ENCODE data around the gene ADARB1. TPM values are rescaled to one million over a fixed set of nuclear protein-coding genes. Genes with fewer than 3 reads are reported as not detected.

The ADARB1 gene
- total RNA-seq, 1 experiment from 2014 or later, result 14.1 TPM

- ChIA-PET POLR2A (ENCODE audit: unreplicated experiment) (no interaction called here), CTCF (no interaction called here)
- DNase-seq (no peak), ATAC-seq (no peak)
- BruUV-seq (replicated peaks), result no TSS peak
- Histone ChIP-seq H3K9me3 (ENCODE audit: low read length) (no peaks in the 10 kb centered on the region), H3K79me2 (ENCODE audit: low read length) (no peaks in the 10 kb centered on the region), H3K9me2 (replicated peaks; ENCODE audit: low read length) (no peaks in the 10 kb centered on the region), H3K27me3 (ENCODE audit: low read length) (no peaks in the 10 kb centered on the region), H3K27ac (ENCODE audit: low read length) (no peak overlapping the region), H2AFZ (ENCODE audit: low read length) (no peak overlapping the region), H3K4me2 (ENCODE audit: low read length) (no peak overlapping the region), H3F3A (ENCODE audit: low read length, unreplicated experiment) (no peaks in the 10 kb centered on the region), H4K20me1 (ENCODE audit: low read length) (no peaks in the 10 kb centered on the region), H3K4me1 (ENCODE audit: insufficient read depth, low read length) (no peaks in the 10 kb centered on the region), H3K36me3 (ENCODE audit: low read depth, low read length) (no peaks in the 10 kb centered on the region), H3K4me3 (ENCODE audit: low read length) (no peak overlapping the region), H3K9ac (ENCODE audit: low read length) (no peak overlapping the region)
- TF ChIP-seq EZH2 (IDR thresholded peaks at IDR 0.05; ENCODE audit: low read length, unreplicated experiment) (no peak), EZH2phosphoT487 (IDR thresholded peaks at IDR 0.05; ENCODE audit: borderline replicate concordance, low read length) (no peak)
- TF ChIP-seq, protein P1, sequence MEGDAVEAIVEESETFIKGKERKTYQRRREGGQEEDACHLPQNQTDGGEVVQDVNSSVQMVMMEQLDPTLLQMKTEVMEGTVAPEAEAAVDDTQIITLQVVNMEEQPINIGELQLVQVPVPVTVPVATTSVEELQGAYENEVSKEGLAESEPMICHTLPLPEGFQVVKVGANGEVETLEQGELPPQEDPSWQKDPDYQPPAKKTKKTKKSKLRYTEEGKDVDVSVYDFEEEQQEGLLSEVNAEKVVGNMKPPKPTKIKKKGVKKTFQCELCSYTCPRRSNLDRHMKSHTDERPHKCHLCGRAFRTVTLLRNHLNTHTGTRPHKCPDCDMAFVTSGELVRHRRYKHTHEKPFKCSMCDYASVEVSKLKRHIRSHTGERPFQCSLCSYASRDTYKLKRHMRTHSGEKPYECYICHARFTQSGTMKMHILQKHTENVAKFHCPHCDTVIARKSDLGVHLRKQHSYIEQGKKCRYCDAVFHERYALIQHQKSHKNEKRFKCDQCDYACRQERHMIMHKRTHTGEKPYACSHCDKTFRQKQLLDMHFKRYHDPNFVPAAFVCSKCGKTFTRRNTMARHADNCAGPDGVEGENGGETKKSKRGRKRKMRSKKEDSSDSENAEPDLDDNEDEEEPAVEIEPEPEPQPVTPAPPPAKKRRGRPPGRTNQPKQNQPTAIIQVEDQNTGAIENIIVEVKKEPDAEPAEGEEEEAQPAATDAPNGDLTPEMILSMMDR (conservative IDR thresholded peaks at IDR 0.05; ENCODE audit: low read depth, low read length), result no peak
- intact Hi-C loops (cut with micrococcal nuclease), result no loop called here
Measured at GRCh38 chr21:45064091-45064490, 10.3 kb upstream of the ADARB1 start.

DNA sequence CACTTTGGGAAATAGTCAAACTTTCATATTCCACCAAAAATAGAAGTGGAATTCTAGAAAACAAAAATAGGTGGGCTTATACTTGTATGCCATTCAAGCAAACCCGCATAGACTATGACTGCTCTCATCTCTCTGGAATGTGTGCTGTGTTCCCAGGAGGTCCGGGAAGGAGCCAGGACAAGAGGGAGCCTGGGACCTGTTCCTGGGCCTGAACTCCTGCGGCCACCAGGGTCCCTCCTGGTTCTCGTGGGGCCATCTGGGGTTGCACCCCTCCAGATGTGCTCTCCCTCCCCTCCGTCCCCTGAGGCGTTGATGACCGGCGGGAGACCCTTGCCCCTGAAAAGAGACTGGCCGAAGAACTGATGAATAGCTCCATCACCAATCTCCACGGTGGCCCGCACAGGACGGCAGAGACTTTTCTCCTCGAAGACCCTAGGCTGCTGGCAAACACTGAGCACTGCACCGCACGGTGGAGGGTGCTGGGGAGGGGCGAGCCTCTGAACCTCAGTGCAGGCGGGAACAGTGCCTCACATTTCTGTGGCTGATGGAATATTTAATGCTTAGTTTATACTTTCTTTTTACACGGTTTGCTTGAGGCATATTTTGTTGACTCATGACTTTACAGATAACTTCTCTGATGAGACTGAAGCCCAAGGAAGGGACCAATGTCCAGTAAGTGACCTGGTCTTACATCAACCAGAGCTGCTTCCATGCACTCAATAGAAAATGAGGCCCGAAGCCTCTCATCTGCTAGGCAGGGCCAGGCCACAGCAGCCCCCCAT lies 9.6 kb upstream of the ADARB1 start:
- BruUV-seq (replicated peaks), result no TSS peak
- Histone ChIP-seq H4K20me1 (ENCODE audit: low read length) (no peaks in the 10 kb centered on the region), H3K27ac (ENCODE audit: low read length) (no peak overlapping the region), H3K9me3 (ENCODE audit: low read length) (no peaks in the 10 kb centered on the region), H2AFZ (ENCODE audit: low read length) (no peak overlapping the region), H3F3A (ENCODE audit: low read length, unreplicated experiment) (no peaks in the 10 kb centered on the region), H3K36me3 (ENCODE audit: low read depth, low read length) (no peaks in the 10 kb centered on the region), H3K4me2 (ENCODE audit: low read length) (no peak overlapping the region), H3K9me2 (replicated peaks; ENCODE audit: low read length) (no peaks in the 10 kb centered on the region), H3K79me2 (ENCODE audit: low read length) (no peaks in the 10 kb centered on the region), H3K4me1 (ENCODE audit: insufficient read depth, low read length) (no peaks in the 10 kb centered on the region), H3K9ac (ENCODE audit: low read length) (no peak overlapping the region), H3K27me3 (ENCODE audit: low read length) (no peaks in the 10 kb centered on the region), H3K4me3 (ENCODE audit: low read length) (no peak overlapping the region)
- no peak for DNase-seq
- CTCF ChIA-PET, result no interaction called here
- intact Hi-C loops (cut with micrococcal nuclease), result no loop called here
- no peak for ATAC-seq
- POLR2A ChIA-PET (ENCODE audit: unreplicated experiment), result no interaction called here
- no peak for TF ChIP-seq EZH2 (IDR thresholded peaks at IDR 0.05; ENCODE audit: low read length, unreplicated experiment)

DNA sequence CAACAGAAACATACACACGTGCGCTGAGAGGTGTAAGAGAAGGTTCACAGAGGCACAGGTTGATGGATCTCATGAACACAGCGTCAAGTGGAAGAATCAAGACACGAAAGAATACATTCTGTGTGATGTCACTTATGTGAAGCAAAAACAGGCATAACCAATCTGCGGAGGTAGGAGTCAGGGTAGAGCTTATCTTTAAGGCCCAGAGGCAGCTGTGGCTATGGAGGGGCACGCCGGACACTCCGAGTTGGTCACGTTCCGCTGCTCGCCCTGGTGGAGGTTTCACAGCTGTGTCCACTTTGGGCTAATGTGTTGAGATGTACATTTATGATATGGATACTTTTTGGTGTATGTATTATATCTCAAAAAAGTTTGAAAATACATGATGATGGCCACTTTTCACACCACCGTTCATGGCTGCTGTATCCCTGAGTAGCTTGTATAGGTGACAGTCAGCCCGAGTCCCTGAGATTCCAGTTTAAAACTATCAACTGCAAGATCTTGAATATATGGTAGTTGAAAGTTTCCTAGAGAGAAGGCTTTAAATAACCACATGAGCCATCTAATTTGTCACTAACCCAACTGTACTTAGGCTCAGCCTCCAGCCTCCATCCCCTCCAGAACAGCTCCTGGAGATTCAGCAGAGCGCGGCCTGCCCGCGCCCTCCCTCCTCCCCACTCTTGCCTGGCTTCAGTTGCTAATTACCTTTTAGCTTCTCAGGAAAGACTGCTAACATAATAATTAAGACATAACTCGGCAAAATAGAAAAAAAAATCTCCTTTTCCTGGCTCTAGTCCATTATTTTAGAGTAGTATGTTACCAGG lies 6.7 kb upstream of the ADARB1 start:
- TF ChIP-seq, protein P1 (conservative IDR thresholded peaks at IDR 0.05; ENCODE audit: low read depth, low read length), result no peak
- TF ChIP-seq EZH2 (IDR thresholded peaks at IDR 0.05; ENCODE audit: low read length, unreplicated experiment) (no peak), EZH2phosphoT487 (IDR thresholded peaks at IDR 0.05; ENCODE audit: borderline replicate concordance, low read length) (no peak)
- Histone ChIP-seq H3K79me2 (ENCODE audit: low read length) (no peaks in the 10 kb centered on the region), H3K4me3 (ENCODE audit: low read length) (no peak overlapping the region), H2AFZ (ENCODE audit: low read length) (no peak overlapping the region), H3K4me2 (ENCODE audit: low read length) (no peak overlapping the region), H3K9me2 (replicated peaks; ENCODE audit: low read length) (no peaks in the 10 kb centered on the region), H3K27me3 (ENCODE audit: low read length) (no peaks in the 10 kb centered on the region), H3K36me3 (ENCODE audit: low read depth, low read length) (no peaks in the 10 kb centered on the region), H4K20me1 (ENCODE audit: low read length) (no peaks in the 10 kb centered on the region), H3K9me3 (ENCODE audit: low read length) (no peaks in the 10 kb centered on the region), H3K4me1 (ENCODE audit: insufficient read depth, low read length) (no peaks in the 10 kb centered on the region), H3K27ac (ENCODE audit: low read length) (no peak overlapping the region), H3K9ac (ENCODE audit: low read length) (no peak overlapping the region), H3F3A (ENCODE audit: low read length, unreplicated experiment) (no peaks in the 10 kb centered on the region)
- BruUV-seq (replicated peaks), result no TSS peak
- ATAC-seq (no peak), DNase-seq (no peak)
- ChIA-PET POLR2A (ENCODE audit: unreplicated experiment) (interaction anchor here (0.6 kb wide), 1 partner anchor 23 kb away, joined by 3 read pairs; no protein-coding TSS in a partner anchor), CTCF (no interaction called here)
- intact Hi-C loops (cut with micrococcal nuclease), result no loop called here

Data from PC-3 (cell line).